Spinal cord (tissue), 10 donors: ENCODE results near the gene PALB2. TPM values are rescaled to one million over a fixed set of nuclear protein-coding genes. Genes with fewer than 3 reads are reported as not detected.
"Not testable (repeated sequence)": the region's sequence is repeated elsewhere in the genome, so short reads cannot be mapped to it uniquely, and the experiment has no call there.

Experiments used
- DNase-seq, 6 donors: peaks; one replicate each; pipeline versions ENCODE4 v3.0.0 to v3.0.0-alpha.2; 2013 to 2015; ENCODE audit warnings: low spot score in 6 of 6, low read depth in 4 of 6
- H3K27ac ChIP-seq: one replicate; pipeline ENCODE4 v1.5.1; 2013; ENCODE audit warnings: low read depth, low read length, control low read depth
- H3K27me3 ChIP-seq: one replicate; pipeline ENCODE4 v1.6.1; 2013; ENCODE audit warnings: low read length; ENCODE audit not compliant: control insufficient read depth, insufficient read depth
- H3K36me3 ChIP-seq: one replicate; pipeline ENCODE4 v1.6.1; 2013; ENCODE audit warnings: low read length; ENCODE audit not compliant: control insufficient read depth, insufficient read depth
- H3K4me1 ChIP-seq: one replicate; pipeline ENCODE4 v1.6.1; 2013; ENCODE audit warnings: low read length; ENCODE audit not compliant: control insufficient read depth, insufficient read depth
- H3K4me3 ChIP-seq: one replicate; pipeline ENCODE4 v1.5.1; 2013; ENCODE audit warnings: low read depth, low read length, control low read depth
- H3K9me3 ChIP-seq: one replicate; pipeline ENCODE4 v1.6.1; 2013; ENCODE audit warnings: low read length; ENCODE audit not compliant: control insufficient read depth, insufficient read depth
- WGBS: methylation state at CpG from one replicate; pipeline ENCODE4 v1.1.5; 2013; ENCODE audit warnings: missing lambda C conversion rate; ENCODE audit not compliant: insufficient coverage; 5-methylcytosine and 5-hydroxymethylcytosine counted together
- polyA plus RNA-seq, 2 donors: library from polyadenylated mRNA; unstranded; fragments of 120-200 nt; gene quantifications; one replicate each; pipeline ENCODE4 v1.2.1, GENCODE V29; 2013; ENCODE audit not compliant: insufficient read length in 2 of 2
- total RNA-seq, 2 donors: library from RNA; depleted of rRNA in 1 of 2; stranded (reverse); fragments of 120-200 nt in 1 of 2; fragments of >200 nt in 1 of 2; gene quantifications; one replicate each; pipeline versions ENCODE4 v1.2.3 to v1.2.4, GENCODE V29; 2013 to 2014
- donor health status: healthy.

The PALB2 gene
- total and polyA plus RNA-seq, 4 donors: 9.3 to 15.4 (median 12.3) TPM

GRCh38 chr16:23650674-23651416 is 9.7 kb upstream of the PALB2 start:
- H3K36me3 ChIP-seq: peaks cover 23% of the 10 kb centered on the region
- no peak for DNase-seq
- no peak overlapping the region for H3K27ac ChIP-seq
- no peaks in the 10 kb centered on the region for H3K4me1 ChIP-seq
- no peaks in the 10 kb centered on the region for H3K27me3 ChIP-seq
- no peak overlapping the region for H3K4me3 ChIP-seq
- no CpG with 5 or more reads among the region's 4 CpGs for WGBS
- no peaks in the 10 kb centered on the region for H3K9me3 ChIP-seq

DNA sequence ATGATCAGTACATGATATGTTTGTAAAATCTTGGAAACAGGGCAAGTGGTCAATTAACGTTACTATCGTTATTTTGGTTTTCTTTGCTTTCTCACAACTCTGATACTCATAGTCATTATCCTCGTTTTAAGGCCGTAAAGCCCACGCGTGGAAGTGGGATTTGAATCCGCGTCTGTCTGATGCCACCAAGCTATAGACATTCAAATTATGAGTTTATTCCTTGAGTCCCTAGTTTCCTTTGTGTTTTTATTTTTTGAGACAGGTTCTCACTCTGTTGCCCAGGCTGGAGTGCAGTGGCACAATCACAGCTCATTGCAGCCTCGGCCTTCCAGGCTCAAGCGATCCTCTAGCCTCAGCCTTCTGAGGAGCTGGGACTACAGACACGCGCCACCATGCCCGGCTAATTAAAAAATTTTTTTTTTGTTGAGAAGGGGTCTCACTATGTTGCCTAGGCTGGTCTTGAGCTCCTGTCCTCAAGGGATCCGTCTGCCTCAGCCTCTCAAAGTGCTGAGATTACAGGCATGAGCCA is 1.2 kb upstream of the PALB2 start:
- Histone ChIP-seq H3K27me3 (no peaks in the 10 kb centered on the region), H3K36me3 (peaks cover 26% of the 10 kb centered on the region), H3K9me3 (no peaks in the 10 kb centered on the region), H3K4me3 (peak overlapping the region; percentile 94), H3K27ac (no peak overlapping the region), H3K4me1 (peaks cover 20% of the 10 kb centered on the region)
- WGBS: 85% methylated on average over 6 of the region's 14 CpGs
- no peak for DNase-seq

DNA sequence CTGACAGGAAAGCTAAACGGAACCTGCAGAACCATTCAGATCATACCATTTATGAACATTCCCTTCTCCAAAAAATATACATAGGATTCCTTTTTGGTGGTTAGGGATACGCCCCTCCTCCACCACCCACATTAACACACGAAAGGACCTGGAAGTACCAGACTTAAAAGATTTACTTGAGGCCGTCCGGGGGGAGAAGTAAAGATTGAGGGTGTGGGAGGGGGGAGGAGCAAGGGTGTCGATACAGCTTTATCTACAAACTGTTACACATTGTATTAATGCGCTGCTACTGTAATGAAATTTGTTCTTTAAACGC is 537 bp downstream of the PALB2 start:
- H3K27ac ChIP-seq: peak overlapping the region; percentile 53
- no CpG with 5 or more reads among the region's 8 CpGs for WGBS
- H3K36me3 ChIP-seq: peaks cover 24% of the 10 kb centered on the region
- no peaks in the 10 kb centered on the region for H3K9me3 ChIP-seq
- no peak for DNase-seq
- H3K27me3 ChIP-seq: no peaks in the 10 kb centered on the region
- H3K4me3 ChIP-seq: peak overlapping the region; percentile 94
- peaks cover 20% of the 10 kb centered on the region for H3K4me1 ChIP-seq

DNA sequence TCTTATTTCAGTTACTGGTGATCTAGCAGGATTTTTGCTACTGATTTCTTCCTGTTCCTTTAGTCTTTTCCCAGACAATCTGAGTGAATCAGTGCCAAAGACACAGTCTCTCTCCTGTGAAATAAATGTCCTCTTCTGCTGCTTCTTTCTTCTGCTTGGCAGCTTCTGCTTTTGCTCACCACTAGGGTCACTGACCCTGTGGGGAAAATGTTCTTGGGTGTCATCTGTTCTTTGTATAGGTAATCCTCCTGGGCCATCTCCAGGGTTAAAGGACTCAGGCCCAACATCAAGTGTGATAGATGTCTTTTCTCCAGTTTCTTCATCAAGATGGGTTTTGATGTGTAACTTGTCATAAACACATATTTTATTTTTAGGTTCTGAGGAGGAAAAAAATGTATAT is 5.2 kb downstream of the PALB2 start:
- no peak overlapping the region for H3K4me3 ChIP-seq
- DNase-seq: no peak
- no peaks in the 10 kb centered on the region for H3K9me3 ChIP-seq
- no peak overlapping the region for H3K27ac ChIP-seq
- H3K27me3 ChIP-seq: no peaks in the 10 kb centered on the region
- H3K4me1 ChIP-seq: peaks cover 9% of the 10 kb centered on the region
- H3K36me3 ChIP-seq: peaks cover 22% of the 10 kb centered on the region

GRCh38 chr16:23634461-23635036 is 6.6 kb downstream of the PALB2 start:
- no peaks in the 10 kb centered on the region for H3K4me1 ChIP-seq
- DNase-seq: no peak
- H3K4me3 ChIP-seq: no peak overlapping the region
- H3K9me3 ChIP-seq: no peaks in the 10 kb centered on the region
- H3K27ac ChIP-seq: no peak overlapping the region
- WGBS: 89% methylated on average over 1 of the region's 4 CpGs
- peaks cover 26% of the 10 kb centered on the region for H3K36me3 ChIP-seq
- no peaks in the 10 kb centered on the region for H3K27me3 ChIP-seq

DNA sequence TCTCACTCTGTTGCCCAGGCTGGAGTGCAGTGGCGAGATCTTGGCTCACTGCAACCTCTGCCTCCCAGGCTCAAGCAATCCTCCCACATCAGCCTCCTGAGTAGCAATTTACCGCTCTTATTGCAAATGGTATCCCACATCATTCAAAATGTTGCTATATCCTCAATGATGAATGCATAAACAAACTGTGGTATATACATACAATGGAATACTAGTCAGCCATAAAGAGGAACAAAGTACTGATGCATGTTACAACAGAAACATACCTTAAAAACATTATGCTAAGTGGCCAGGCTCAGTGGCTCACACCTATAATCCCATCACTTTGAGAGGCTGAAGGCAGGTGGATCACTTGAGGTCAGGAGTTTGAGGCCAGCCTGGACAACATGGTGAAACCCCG is 9.2 kb downstream of the PALB2 start:
- DNase-seq, H3K9me3 ChIP-seq, H3K4me3 ChIP-seq, H3K27ac ChIP-seq, H3K4me1 ChIP-seq, H3K27me3 ChIP-seq: not testable (repeated sequence)
- H3K36me3 ChIP-seq: peaks cover 32% of the 10 kb centered on the region
- WGBS: 90% methylated on average over 2 of the region's 3 CpGs

GRCh38 chr16:23629516-23629915 is 11.6 kb downstream of the PALB2 start:
- no peak for DNase-seq
- H3K4me1 ChIP-seq: no peaks in the 10 kb centered on the region
- no peaks in the 10 kb centered on the region for H3K27me3 ChIP-seq
- no peak overlapping the region for H3K27ac ChIP-seq
- H3K36me3 ChIP-seq: peaks cover 44% of the 10 kb centered on the region
- 92% methylated on average over 8 of the region's 8 CpGs for WGBS
- H3K4me3 ChIP-seq: no peak overlapping the region
- H3K9me3 ChIP-seq: no peaks in the 10 kb centered on the region

GRCh38 chr16:23624092-23624491 is 17.0 kb downstream of the PALB2 start:
- no peak overlapping the region for H3K4me3 ChIP-seq
- no peaks in the 10 kb centered on the region for H3K9me3 ChIP-seq
- peaks cover 51% of the 10 kb centered on the region for H3K36me3 ChIP-seq
- no peaks in the 10 kb centered on the region for H3K27me3 ChIP-seq
- H3K27ac ChIP-seq: no peak overlapping the region
- no peak for DNase-seq
- H3K4me1 ChIP-seq: no peaks in the 10 kb centered on the region

DNA sequence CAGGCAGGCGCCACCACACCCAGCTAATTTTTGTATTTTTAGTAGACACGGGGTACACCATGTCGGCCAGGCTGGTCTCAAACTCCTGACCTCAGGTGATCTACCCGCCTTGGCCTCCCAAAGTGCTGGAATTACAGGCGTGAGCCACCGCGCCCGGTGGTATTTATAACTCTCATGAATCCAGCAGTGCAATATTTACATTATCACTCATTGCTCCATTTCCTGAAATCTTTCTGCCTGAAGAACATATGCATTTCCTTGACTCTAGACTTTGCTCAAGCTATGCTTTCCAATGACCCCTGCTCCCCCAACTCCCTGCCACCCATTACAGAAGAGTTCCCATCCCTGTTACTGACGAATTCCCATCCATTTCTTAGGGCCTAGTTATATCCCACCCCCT is 25.3 kb downstream of the PALB2 start:
- WGBS: 99% methylated on average over 9 of the region's 9 CpGs
- Histone ChIP-seq H3K27me3 (no peaks in the 10 kb centered on the region), H3K36me3 (peaks cover 43% of the 10 kb centered on the region), H3K4me1 (no peaks in the 10 kb centered on the region), H3K4me3 (no peak overlapping the region), H3K27ac (no peak overlapping the region), H3K9me3 (no peaks in the 10 kb centered on the region)
- no peak for DNase-seq

- H3K4me3 ChIP-seq: no peak overlapping the region
- WGBS: 100% methylated on average over 1 of the region's 3 CpGs
- H3K9me3 ChIP-seq: no peaks in the 10 kb centered on the region
- no peaks in the 10 kb centered on the region for H3K27me3 ChIP-seq
- H3K4me1 ChIP-seq: no peaks in the 10 kb centered on the region
- DNase-seq: no peak
- peaks cover 24% of the 10 kb centered on the region for H3K36me3 ChIP-seq
- H3K27ac ChIP-seq: no peak overlapping the region
These were observed 29.2 kb downstream of the PALB2 start for GRCh38 chr16:23611936-23612335.
